ENCODE data around the gene C1QL1.

The C1QL1 gene

DNA sequence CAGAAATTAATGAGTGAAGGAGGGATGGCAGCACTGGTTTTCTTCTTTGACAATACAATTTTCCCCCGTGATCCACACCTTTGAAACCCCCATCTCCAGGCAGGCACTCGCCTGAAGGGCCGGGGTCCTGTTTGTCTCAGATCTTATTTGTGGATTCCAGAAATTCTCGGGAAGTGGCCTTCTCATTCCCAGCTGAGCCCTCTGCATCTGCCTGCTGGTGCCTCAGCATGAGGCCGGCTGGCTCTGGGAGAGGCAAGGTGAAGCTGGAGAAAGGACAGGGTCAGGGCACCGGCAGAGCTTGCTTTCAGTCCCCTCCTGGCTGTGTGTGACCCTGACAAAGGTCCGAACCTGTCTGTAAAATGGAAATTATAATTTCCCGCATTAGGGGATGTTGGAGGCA is 35.8 kb upstream of the C1QL1 start:
- TF ChIP-seq NFRKB (IDR thresholded peaks at IDR 0.05) (no peak), SP1 (IDR thresholded peaks at IDR 0.05) (no peak), FOXK2 (IDR thresholded peaks at IDR 0.05) (no peak), FOXA1 (IDR thresholded peaks at IDR 0.05) (no peak), CTBP1 (IDR thresholded peaks at IDR 0.05; ENCODE audit: borderline replicate concordance) (no peak), ELF4 (IDR thresholded peaks at IDR 0.05) (no peak), HDGF (IDR thresholded peaks at IDR 0.05; ENCODE audit: borderline replicate concordance) (no peak), ZNF384 (IDR thresholded peaks at IDR 0.05) (no peak), SUZ12 (IDR thresholded peaks at IDR 0.05) (no peak), FOXM1 (IDR thresholded peaks at IDR 0.05; ENCODE audit: borderline replicate concordance) (no peak), LEF1 (IDR thresholded peaks at IDR 0.05; ENCODE audit: borderline replicate concordance) (no peak), TARDBP (IDR thresholded peaks at IDR 0.05) (no peak), BHLHE40 (IDR thresholded peaks at IDR 0.05; ENCODE audit: borderline replicate concordance) (no peak)
- ChIA-PET CTCF (no interaction called here), POLR2A (no interaction called here)
- no peak for DNase-seq (ENCODE audit: extremely low spot score)

DNA sequence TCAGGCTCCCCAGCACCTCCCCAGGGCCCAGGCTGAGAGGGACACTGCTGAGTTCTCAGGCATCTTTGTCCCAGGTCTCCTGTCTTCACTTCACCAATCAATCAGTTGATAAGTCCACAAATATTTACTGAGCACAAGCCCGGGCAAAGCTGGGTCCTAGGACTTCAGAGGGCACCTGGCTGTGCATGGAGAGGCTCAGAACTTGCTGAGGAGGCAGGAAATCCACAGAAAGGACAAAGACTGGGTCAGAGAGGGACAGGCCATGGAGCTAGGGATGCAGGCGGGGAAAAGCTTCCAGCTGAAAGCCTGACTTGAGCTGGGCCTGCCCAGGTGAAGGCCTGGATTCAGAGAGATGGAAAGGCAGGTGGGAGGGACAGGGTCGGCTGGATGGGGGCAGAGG is 33.2 kb upstream of the C1QL1 start:
- CTCF ChIA-PET, result no interaction called here
- POLR2A ChIA-PET, result no interaction called here
- TF ChIP-seq FOXM1 (IDR thresholded peaks at IDR 0.05; ENCODE audit: borderline replicate concordance) (no peak), ARNT (IDR thresholded peaks at IDR 0.05) (no peak), BHLHE40 (IDR thresholded peaks at IDR 0.05; ENCODE audit: borderline replicate concordance) (no peak), SP1 (IDR thresholded peaks at IDR 0.05) (no peak), HDGF (IDR thresholded peaks at IDR 0.05; ENCODE audit: borderline replicate concordance) (no peak), L3MBTL2 (conservative IDR thresholded peaks at IDR 0.05) (no peak), SUZ12 (IDR thresholded peaks at IDR 0.05) (no peak), CTBP1 (IDR thresholded peaks at IDR 0.05; ENCODE audit: borderline replicate concordance) (no peak), FOXK2 (IDR thresholded peaks at IDR 0.05) (no peak), LEF1 (IDR thresholded peaks at IDR 0.05; ENCODE audit: borderline replicate concordance) (no peak), NFRKB (IDR thresholded peaks at IDR 0.05) (no peak), ELF4 (IDR thresholded peaks at IDR 0.05) (no peak), ZNF384 (IDR thresholded peaks at IDR 0.05) (no peak), FOXA1 (IDR thresholded peaks at IDR 0.05) (no peak), TARDBP (IDR thresholded peaks at IDR 0.05) (no peak)
- TF ChIP-seq, protein P1, sequence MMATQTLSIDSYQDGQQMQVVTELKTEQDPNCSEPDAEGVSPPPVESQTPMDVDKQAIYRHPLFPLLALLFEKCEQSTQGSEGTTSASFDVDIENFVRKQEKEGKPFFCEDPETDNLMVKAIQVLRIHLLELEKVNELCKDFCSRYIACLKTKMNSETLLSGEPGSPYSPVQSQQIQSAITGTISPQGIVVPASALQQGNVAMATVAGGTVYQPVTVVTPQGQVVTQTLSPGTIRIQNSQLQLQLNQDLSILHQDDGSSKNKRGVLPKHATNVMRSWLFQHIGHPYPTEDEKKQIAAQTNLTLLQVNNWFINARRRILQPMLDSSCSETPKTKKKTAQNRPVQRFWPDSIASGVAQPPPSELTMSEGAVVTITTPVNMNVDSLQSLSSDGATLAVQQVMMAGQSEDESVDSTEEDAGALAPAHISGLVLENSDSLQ (IDR thresholded peaks at IDR 0.05), result no peak
- no peak for DNase-seq (ENCODE audit: extremely low spot score)

DNA sequence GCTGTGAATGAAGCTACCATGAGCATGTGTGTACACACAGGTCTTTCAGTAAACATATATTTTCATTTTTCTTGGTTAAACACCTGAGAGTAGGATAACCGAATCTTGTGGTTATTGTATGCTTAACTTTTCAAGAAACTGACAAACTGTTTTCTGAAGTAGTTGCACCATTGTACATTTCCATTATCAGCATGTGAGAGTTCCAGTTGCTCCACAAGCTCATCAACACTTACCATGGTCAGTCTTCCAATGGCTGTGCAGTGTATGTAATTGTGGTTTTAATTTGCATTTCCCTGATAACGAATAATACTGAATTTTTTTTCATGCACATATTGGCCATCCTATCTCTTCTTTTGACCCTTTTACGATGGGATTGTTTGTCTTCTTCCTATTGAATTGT is 31.3 kb upstream of the C1QL1 start:
- DNase-seq (ENCODE audit: extremely low spot score), result no peak
- TF ChIP-seq CTBP1 (IDR thresholded peaks at IDR 0.05; ENCODE audit: borderline replicate concordance) (no peak), LEF1 (IDR thresholded peaks at IDR 0.05; ENCODE audit: borderline replicate concordance) (no peak), SP1 (IDR thresholded peaks at IDR 0.05) (no peak), FOXA1 (IDR thresholded peaks at IDR 0.05) (no peak), BHLHE40 (IDR thresholded peaks at IDR 0.05; ENCODE audit: borderline replicate concordance) (no peak), SUZ12 (IDR thresholded peaks at IDR 0.05) (no peak), FOXM1 (IDR thresholded peaks at IDR 0.05; ENCODE audit: borderline replicate concordance) (no peak), L3MBTL2 (conservative IDR thresholded peaks at IDR 0.05) (no peak), ELF4 (IDR thresholded peaks at IDR 0.05) (no peak), TARDBP (IDR thresholded peaks at IDR 0.05) (no peak), FOXK2 (IDR thresholded peaks at IDR 0.05) (no peak), ARNT (IDR thresholded peaks at IDR 0.05) (no peak)
- CTCF ChIA-PET, result no interaction called here
- POLR2A ChIA-PET, result no interaction called here

DNA sequence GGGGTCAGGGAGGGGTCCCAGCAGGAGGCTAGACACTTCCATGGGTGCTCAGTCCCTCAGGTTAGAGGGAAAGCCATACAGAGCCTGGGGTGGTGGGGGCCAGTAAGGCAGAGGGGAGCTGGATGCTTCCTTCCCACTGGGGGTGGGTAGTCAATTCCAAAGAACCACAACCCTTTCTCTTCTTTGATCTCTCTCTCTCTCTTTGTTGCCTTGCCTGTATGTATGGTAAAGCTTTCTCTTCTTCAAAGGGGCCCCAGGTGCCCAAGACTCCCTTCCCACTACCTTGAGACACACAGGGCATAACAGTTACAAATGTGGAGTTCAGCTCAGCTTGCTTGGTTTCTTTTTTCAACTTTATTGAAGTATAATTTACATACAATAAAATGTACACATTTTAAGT is 30.5 kb upstream of the C1QL1 start:
- TF ChIP-seq SUZ12 (IDR thresholded peaks at IDR 0.05) (no peak), FOXK2 (IDR thresholded peaks at IDR 0.05) (no peak), BHLHE40 (IDR thresholded peaks at IDR 0.05; ENCODE audit: borderline replicate concordance) (no peak), FOXM1 (IDR thresholded peaks at IDR 0.05; ENCODE audit: borderline replicate concordance) (no peak), LEF1 (IDR thresholded peaks at IDR 0.05; ENCODE audit: borderline replicate concordance) (no peak), SP1 (IDR thresholded peaks at IDR 0.05) (no peak), ARNT (IDR thresholded peaks at IDR 0.05) (no peak), FOXA1 (IDR thresholded peaks at IDR 0.05) (no peak)
- DNase-seq (ENCODE audit: extremely low spot score), result no peak
- ChIA-PET POLR2A (no interaction called here), CTCF (no interaction called here)

DNA sequence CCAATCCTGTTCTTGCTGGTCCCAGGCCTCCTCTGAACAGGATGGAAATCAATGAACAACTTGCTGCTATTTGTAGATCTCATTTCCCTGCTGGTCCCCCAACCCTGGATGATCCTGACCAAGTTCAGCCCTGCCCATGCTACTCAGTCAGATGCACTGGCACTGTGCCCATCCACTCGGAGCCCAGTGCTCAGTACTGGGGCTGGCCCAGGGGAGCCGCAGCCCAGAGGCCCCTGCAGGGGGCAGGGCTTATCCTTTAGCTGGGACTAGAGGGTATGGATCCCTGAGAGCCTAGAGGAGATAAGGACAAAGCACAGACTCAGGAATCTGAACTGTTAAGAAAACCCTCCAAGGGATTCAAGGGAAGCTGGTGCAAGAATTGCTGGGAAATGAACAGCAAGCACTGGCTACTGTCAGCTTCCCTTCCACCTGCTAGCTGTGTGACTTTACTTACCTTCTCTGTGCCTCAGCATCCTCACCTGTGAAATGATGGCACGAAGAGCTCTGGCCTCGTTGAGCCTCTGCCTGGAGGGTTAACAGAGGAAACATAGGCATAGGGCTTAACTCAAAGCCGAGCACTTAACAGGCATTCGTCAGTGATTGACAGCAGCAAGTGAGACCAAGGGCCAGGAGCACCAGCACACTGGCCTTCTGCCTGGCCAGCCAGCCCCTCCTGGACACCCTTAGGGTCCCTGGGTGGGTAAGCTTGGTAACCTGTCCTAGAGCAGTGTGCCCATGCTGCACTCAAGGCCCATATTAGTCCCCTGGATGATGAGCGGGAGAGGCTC is 29.8 kb upstream of the C1QL1 start:
- CTCF ChIA-PET, result no interaction called here
- POLR2A ChIA-PET, result no interaction called here
- TF ChIP-seq SUZ12 (IDR thresholded peaks at IDR 0.05), result no peak
- TF ChIP-seq, protein P1 (IDR thresholded peaks at IDR 0.05), result peak; percentile 44; the same call in 1 of the 2 replicates
- no peak for TF ChIP-seq LEF1 (IDR thresholded peaks at IDR 0.05; ENCODE audit: borderline replicate concordance)
- no peak for DNase-seq (ENCODE audit: extremely low spot score)

DNA sequence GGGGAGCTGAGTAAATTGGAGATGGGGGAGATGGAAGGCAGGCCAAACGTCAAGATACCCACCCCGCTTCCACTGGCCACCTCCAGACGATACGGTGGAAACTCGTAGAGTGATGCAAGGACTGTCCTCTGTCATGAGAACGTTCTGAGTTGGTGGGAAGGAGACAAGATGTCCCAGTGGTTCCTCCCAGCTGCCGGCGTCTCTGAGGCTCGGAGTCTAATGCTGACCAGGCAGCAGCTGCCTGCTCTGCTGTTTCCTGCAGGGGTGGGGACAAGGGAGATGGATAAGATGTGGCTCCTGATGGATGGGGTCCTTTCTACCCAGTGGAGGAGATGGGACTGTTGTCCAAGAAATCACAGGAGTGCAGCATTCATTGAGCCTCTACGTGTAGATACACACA is 28.2 kb upstream of the C1QL1 start:
- no peak for DNase-seq (ENCODE audit: extremely low spot score)
- CTCF ChIA-PET, result no interaction called here
- no peak for TF ChIP-seq FOXK2 (IDR thresholded peaks at IDR 0.05)
- no peak for TF ChIP-seq FOXA1 (IDR thresholded peaks at IDR 0.05)
- no peak for TF ChIP-seq CTBP1 (IDR thresholded peaks at IDR 0.05; ENCODE audit: borderline replicate concordance)
- no peak for TF ChIP-seq SP1 (IDR thresholded peaks at IDR 0.05)
- TF ChIP-seq SUZ12 (IDR thresholded peaks at IDR 0.05), result no peak
- no peak for TF ChIP-seq FOXM1 (IDR thresholded peaks at IDR 0.05; ENCODE audit: borderline replicate concordance)
- TF ChIP-seq, protein P1 (IDR thresholded peaks at IDR 0.05), result no peak
- TF ChIP-seq ELF4 (IDR thresholded peaks at IDR 0.05), result no peak
- no peak for TF ChIP-seq L3MBTL2 (conservative IDR thresholded peaks at IDR 0.05)
- no peak for TF ChIP-seq ZNF384 (IDR thresholded peaks at IDR 0.05)
- no peak for TF ChIP-seq BHLHE40 (IDR thresholded peaks at IDR 0.05; ENCODE audit: borderline replicate concordance)
- TF ChIP-seq LEF1 (IDR thresholded peaks at IDR 0.05; ENCODE audit: borderline replicate concordance), result no peak
- no peak for TF ChIP-seq HDGF (IDR thresholded peaks at IDR 0.05; ENCODE audit: borderline replicate concordance)
- no peak for TF ChIP-seq TARDBP (IDR thresholded peaks at IDR 0.05)
- no peak for TF ChIP-seq NFRKB (IDR thresholded peaks at IDR 0.05)
- POLR2A ChIA-PET, result interaction anchor here (0.6 kb wide), 1 partner anchor 16 kb away, joined by 3 read pairs; no protein-coding TSS in a partner anchor

All from HEK293T (cell line).